Measurements from ENCODE around the gene SREBF1. TPM values are rescaled to one million over a fixed set of nuclear protein-coding genes. Genes with fewer than 3 reads are reported as not detected.

SREBF1 gene
- total and polyA plus RNA-seq, 2 of the 8 experiments (the other 6 are each of a cell fraction or from before 2014, with no cell fraction given): 28.6 to 70.8 TPM

DNA sequence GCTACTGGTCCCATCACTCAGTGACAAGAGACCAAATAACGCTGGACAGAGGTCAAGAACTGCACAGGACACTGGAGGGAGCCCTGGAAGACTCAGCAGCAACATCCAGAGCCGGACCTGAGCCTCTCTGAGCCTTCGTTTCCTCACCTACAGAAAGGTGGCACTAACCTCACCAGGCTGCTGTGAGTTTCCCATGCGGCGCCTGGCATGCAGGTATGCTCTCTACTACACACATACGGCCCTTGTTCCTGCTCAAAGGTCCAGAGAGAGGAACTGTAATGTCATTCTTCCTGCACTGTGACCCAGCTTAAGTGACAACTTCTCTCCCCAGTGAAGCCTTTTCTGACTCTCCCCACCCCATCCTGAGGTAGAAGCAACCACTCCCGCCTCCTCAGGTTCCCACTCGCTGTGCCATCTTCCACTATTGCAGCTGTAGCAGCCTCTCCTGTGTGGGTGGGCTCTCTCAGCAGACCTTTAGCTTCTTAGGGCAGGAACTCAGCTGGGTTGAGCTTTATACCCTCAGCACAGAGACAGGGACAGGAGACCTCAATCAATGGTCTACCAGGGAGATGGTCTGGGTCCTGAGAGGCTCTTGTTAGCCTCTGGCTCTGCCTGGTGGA lies 43.9 kb upstream of the SREBF1 start (continued):
- no peak for TF ChIP-seq CREB1 (IDR thresholded peaks at IDR 0.05)
- TF ChIP-seq, protein P1, sequence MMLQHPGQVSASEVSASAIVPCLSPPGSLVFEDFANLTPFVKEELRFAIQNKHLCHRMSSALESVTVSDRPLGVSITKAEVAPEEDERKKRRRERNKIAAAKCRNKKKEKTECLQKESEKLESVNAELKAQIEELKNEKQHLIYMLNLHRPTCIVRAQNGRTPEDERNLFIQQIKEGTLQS (IDR thresholded peaks at IDR 0.05; ENCODE audit: insufficient read depth, low read depth, low read length): no peak
- TF ChIP-seq, protein P2, sequence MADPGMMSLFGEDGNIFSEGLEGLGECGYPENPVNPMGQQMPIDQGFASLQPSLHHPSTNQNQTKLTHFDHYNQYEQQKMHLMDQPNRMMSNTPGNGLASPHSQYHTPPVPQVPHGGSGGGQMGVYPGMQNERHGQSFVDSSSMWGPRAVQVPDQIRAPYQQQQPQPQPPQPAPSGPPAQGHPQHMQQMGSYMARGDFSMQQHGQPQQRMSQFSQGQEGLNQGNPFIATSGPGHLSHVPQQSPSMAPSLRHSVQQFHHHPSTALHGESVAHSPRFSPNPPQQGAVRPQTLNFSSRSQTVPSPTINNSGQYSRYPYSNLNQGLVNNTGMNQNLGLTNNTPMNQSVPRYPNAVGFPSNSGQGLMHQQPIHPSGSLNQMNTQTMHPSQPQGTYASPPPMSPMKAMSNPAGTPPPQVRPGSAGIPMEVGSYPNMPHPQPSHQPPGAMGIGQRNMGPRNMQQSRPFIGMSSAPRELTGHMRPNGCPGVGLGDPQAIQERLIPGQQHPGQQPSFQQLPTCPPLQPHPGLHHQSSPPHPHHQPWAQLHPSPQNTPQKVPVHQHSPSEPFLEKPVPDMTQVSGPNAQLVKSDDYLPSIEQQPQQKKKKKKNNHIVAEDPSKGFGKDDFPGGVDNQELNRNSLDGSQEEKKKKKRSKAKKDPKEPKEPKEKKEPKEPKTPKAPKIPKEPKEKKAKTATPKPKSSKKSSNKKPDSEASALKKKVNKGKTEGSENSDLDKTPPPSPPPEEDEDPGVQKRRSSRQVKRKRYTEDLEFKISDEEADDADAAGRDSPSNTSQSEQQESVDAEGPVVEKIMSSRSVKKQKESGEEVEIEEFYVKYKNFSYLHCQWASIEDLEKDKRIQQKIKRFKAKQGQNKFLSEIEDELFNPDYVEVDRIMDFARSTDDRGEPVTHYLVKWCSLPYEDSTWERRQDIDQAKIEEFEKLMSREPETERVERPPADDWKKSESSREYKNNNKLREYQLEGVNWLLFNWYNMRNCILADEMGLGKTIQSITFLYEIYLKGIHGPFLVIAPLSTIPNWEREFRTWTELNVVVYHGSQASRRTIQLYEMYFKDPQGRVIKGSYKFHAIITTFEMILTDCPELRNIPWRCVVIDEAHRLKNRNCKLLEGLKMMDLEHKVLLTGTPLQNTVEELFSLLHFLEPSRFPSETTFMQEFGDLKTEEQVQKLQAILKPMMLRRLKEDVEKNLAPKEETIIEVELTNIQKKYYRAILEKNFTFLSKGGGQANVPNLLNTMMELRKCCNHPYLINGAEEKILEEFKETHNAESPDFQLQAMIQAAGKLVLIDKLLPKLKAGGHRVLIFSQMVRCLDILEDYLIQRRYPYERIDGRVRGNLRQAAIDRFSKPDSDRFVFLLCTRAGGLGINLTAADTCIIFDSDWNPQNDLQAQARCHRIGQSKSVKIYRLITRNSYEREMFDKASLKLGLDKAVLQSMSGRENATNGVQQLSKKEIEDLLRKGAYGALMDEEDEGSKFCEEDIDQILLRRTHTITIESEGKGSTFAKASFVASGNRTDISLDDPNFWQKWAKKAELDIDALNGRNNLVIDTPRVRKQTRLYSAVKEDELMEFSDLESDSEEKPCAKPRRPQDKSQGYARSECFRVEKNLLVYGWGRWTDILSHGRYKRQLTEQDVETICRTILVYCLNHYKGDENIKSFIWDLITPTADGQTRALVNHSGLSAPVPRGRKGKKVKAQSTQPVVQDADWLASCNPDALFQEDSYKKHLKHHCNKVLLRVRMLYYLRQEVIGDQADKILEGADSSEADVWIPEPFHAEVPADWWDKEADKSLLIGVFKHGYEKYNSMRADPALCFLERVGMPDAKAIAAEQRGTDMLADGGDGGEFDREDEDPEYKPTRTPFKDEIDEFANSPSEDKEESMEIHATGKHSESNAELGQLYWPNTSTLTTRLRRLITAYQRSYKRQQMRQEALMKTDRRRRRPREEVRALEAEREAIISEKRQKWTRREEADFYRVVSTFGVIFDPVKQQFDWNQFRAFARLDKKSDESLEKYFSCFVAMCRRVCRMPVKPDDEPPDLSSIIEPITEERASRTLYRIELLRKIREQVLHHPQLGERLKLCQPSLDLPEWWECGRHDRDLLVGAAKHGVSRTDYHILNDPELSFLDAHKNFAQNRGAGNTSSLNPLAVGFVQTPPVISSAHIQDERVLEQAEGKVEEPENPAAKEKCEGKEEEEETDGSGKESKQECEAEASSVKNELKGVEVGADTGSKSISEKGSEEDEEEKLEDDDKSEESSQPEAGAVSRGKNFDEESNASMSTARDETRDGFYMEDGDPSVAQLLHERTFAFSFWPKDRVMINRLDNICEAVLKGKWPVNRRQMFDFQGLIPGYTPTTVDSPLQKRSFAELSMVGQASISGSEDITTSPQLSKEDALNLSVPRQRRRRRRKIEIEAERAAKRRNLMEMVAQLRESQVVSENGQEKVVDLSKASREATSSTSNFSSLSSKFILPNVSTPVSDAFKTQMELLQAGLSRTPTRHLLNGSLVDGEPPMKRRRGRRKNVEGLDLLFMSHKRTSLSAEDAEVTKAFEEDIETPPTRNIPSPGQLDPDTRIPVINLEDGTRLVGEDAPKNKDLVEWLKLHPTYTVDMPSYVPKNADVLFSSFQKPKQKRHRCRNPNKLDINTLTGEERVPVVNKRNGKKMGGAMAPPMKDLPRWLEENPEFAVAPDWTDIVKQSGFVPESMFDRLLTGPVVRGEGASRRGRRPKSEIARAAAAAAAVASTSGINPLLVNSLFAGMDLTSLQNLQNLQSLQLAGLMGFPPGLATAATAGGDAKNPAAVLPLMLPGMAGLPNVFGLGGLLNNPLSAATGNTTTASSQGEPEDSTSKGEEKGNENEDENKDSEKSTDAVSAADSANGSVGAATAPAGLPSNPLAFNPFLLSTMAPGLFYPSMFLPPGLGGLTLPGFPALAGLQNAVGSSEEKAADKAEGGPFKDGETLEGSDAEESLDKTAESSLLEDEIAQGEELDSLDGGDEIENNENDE (IDR thresholded peaks at IDR 0.05; ENCODE audit: insufficient replicate concordance, low read length): no peak
- no peak for TF ChIP-seq EZH2 (IDR thresholded peaks at IDR 0.05; ENCODE audit: low read depth, low read length, severe bottlenecking)
